Peyer's patch (tissue), 4 donors: ENCODE measurements around the gene TAS2R46.
"Not testable (repeated sequence)": the region's sequence is repeated elsewhere in the genome, so short reads cannot be mapped to it uniquely, and the experiment has no call there.

Source experiments
- CTCF ChIP-seq, 6 experiments: fragments of 450-650 bp in 4 of 6; fragments of 200-600 bp in 2 of 6; sonication (generic) in 1 of 6; IDR thresholded peaks; one replicate each; pipeline ENCODE4 v1.5.1; 2017 to 2019; ENCODE audit warnings: antibody characterized with exemption in 6 of 6, mild to moderate bottlenecking in 3 of 6, moderate library complexity in 1 of 6
- POLR2A ChIP-seq, 2 donors: fragments of 450-650 bp; IDR thresholded peaks; one replicate each; pipeline ENCODE4 v1.5.1; 2017; ENCODE audit warnings: antibody characterized with exemption in 2 of 2, mild to moderate bottlenecking in 2 of 2, moderate library complexity in 2 of 2

DNA sequence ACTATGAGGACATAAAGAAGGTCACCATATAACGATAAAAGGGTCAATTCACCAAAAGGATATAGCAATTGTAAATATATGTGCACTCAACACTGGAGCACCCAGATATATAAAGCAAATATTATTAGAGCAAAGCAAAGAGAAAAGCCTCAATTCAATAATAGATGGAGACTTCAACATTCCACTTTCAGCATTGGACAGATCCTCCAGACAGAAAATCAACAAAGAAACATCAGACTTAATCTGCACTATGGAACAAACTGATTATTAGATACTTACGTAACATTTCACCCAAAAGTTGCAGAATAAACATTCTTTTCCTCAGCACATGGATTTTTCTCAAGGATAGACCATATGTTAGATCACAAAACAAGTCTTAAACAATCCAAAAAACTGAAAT, 20.7 kb downstream of the TAS2R46 start:
- not testable (repeated sequence) for TF ChIP-seq CTCF, POLR2A (IDR thresholded peaks at IDR 0.05)
